ENCODE measurements around the gene CP. TPM values are rescaled to one million over a fixed set of nuclear protein-coding genes. Genes with fewer than 3 reads are reported as not detected.

Gene CP
- total RNA-seq (ENCODE audit: low replicate concordance): 0.38 and 30.1 TPM in 2 replicates

GRCh38 chr3:149221783-149222517 is at the start of gene CP:
Gene CP, minus strand, starts transcription at chr3:149221829. Its CDS starts 37 bp downstream, at chr3:149221792.

GRCh38 chr3:149129326-149130205 is 92.1 kb downstream of the CP start, which contains the start of gene HPS3:
Gene HPS3, plus strand, starts transcription at chr3:149129638. Its CDS starts 86 bp downstream, at chr3:149129724.

Other genes with a start within 250 kb of the CP start
- 26.2 and 31.1 TPM in 2 replicates for gene GYG1, start 230.3 kb downstream of the CP start, total RNA-seq (ENCODE audit: low replicate concordance)
- 28.0 and 37.1 TPM in 2 replicates for gene HLTF, start 135.3 kb downstream of the CP start, total RNA-seq (ENCODE audit: low replicate concordance)
- 9.4 and 14.5 TPM in 2 replicates for gene HPS3, start 92.2 kb downstream of the CP start, total RNA-seq (ENCODE audit: low replicate concordance)
- gene TM4SF18, start 111.8 kb upstream of the CP start, total RNA-seq (ENCODE audit: low replicate concordance): 0.15 and 2.5 TPM in 2 replicates
- 76.5 and 458 TPM in 2 replicates for gene TM4SF1, start 155.8 kb upstream of the CP start, total RNA-seq (ENCODE audit: low replicate concordance)